ENCODE results near the gene BCORL1. TPM values are rescaled to one million over a fixed set of nuclear protein-coding genes. Genes with fewer than 3 reads are reported as not detected.

Gene BCORL1
- polyA plus RNA-seq, 1 donor from 2014 or later: 1.0 TPM

GRCh38 chrX:129933700-129934099 is 48.7 kb upstream of the BCORL1 start:
- no peaks in the 10 kb centered on the region for H3K36me3 ChIP-seq (ENCODE audit: insufficient read depth, low read length)
- no peak overlapping the region for H3K4me2 ChIP-seq (ENCODE audit: low read length)
- no peaks in the 10 kb centered on the region for H3K9me2 ChIP-seq (ENCODE audit: insufficient read depth, low read length)
- no peaks in the 10 kb centered on the region for H3K79me2 ChIP-seq (replicated peaks; ENCODE audit: insufficient read depth, low read length)
- H3K4me3 ChIP-seq (ENCODE audit: low read length): no peak overlapping the region
- H3K9ac ChIP-seq (ENCODE audit: low read length): no peak overlapping the region
- peaks cover 21% of the 10 kb centered on the region for H3K27me3 ChIP-seq (ENCODE audit: insufficient read depth, low read depth, low read length)
- H3K9me3 ChIP-seq (ENCODE audit: low read length): no peaks in the 10 kb centered on the region
- no peak overlapping the region for H3K27ac ChIP-seq (ENCODE audit: low read length)
- TF ChIP-seq SMC3 (conservative IDR thresholded peaks at IDR 0.05; ENCODE audit: poor library complexity) (no peak), CTCF (IDR thresholded peaks at IDR 0.05; ENCODE audit: poor library complexity, severe bottlenecking) (no peak), RAD21 (conservative IDR thresholded peaks at IDR 0.05) (no peak), EZH2 (IDR thresholded peaks at IDR 0.05; ENCODE audit: borderline replicate concordance, insufficient read depth, low read length, poor library complexity, severe bottlenecking) (no peak), REST (IDR thresholded peaks at IDR 0.05; ENCODE audit: borderline replicate concordance) (no peak), POLR2AphosphoS5 (IDR thresholded peaks at IDR 0.05) (no peak), TAF1 (IDR thresholded peaks at IDR 0.05; ENCODE audit: low read depth) (no peak), EP300 (conservative IDR thresholded peaks at IDR 0.05; ENCODE audit: poor library complexity, severe bottlenecking) (no peak), MXI1 (conservative IDR thresholded peaks at IDR 0.05; ENCODE audit: poor library complexity, severe bottlenecking) (no peak)
- H2AFZ ChIP-seq (ENCODE audit: low read depth, low read length): no peak overlapping the region
- H4K20me1 ChIP-seq (ENCODE audit: insufficient read depth): no peaks in the 10 kb centered on the region
- H3F3A ChIP-seq (ENCODE audit: insufficient read depth, low read length, poor library complexity, severe bottlenecking): no peaks in the 10 kb centered on the region

GRCh38 chrX:129934461-129934860 is 48.0 kb upstream of the BCORL1 start:
- H3K27ac ChIP-seq (ENCODE audit: low read length): no peak overlapping the region
- no peak overlapping the region for H3K4me3 ChIP-seq (ENCODE audit: low read length)
- H3K79me2 ChIP-seq (replicated peaks; ENCODE audit: insufficient read depth, low read length): no peaks in the 10 kb centered on the region
- H3K9ac ChIP-seq (ENCODE audit: low read length): no peak overlapping the region
- TF ChIP-seq POLR2AphosphoS5 (IDR thresholded peaks at IDR 0.05) (no peak), EP300 (conservative IDR thresholded peaks at IDR 0.05; ENCODE audit: poor library complexity, severe bottlenecking) (no peak), CTCF (IDR thresholded peaks at IDR 0.05; ENCODE audit: poor library complexity, severe bottlenecking) (no peak), EZH2 (IDR thresholded peaks at IDR 0.05; ENCODE audit: borderline replicate concordance, insufficient read depth, low read length, poor library complexity, severe bottlenecking) (no peak), REST (IDR thresholded peaks at IDR 0.05; ENCODE audit: borderline replicate concordance) (no peak), RAD21 (conservative IDR thresholded peaks at IDR 0.05) (no peak), MXI1 (conservative IDR thresholded peaks at IDR 0.05; ENCODE audit: poor library complexity, severe bottlenecking) (no peak), TAF1 (IDR thresholded peaks at IDR 0.05; ENCODE audit: low read depth) (no peak)
- H4K20me1 ChIP-seq (ENCODE audit: insufficient read depth): no peaks in the 10 kb centered on the region
- no peak overlapping the region for H2AFZ ChIP-seq (ENCODE audit: low read depth, low read length)
- no peak overlapping the region for H3K4me2 ChIP-seq (ENCODE audit: low read length)
- H3K9me3 ChIP-seq (ENCODE audit: low read length): no peaks in the 10 kb centered on the region
- H3K9me2 ChIP-seq (ENCODE audit: insufficient read depth, low read length): no peaks in the 10 kb centered on the region
- no peaks in the 10 kb centered on the region for H3K36me3 ChIP-seq (ENCODE audit: insufficient read depth, low read length)
- H3F3A ChIP-seq (ENCODE audit: insufficient read depth, low read length, poor library complexity, severe bottlenecking): no peaks in the 10 kb centered on the region
- peaks cover 21% of the 10 kb centered on the region for H3K27me3 ChIP-seq (ENCODE audit: insufficient read depth, low read depth, low read length)

All from neural cell (in vitro differentiated cells).